ENCODE results near the gene IBA57. TPM values are rescaled to one million over a fixed set of nuclear protein-coding genes. Genes with fewer than 3 reads are reported as not detected.
"Not testable (repeated sequence)": the region's sequence is repeated elsewhere in the genome, so short reads cannot be mapped to it uniquely, and the experiment has no call there.

Gene IBA57
- total and polyA plus RNA-seq, 2 experiments from 2014 or later, result 4.7 to 5.0 TPM

- no peaks in the 10 kb centered on the region for H3K79me2 ChIP-seq
- H2AFZ ChIP-seq, result no peak overlapping the region
- H3K27me3 ChIP-seq, result no peaks in the 10 kb centered on the region
- H3K4me1 ChIP-seq (ENCODE audit: insufficient read depth), result peaks cover 4% of the 10 kb centered on the region
- H3K9me3 ChIP-seq (ENCODE audit: low read depth), result no peaks in the 10 kb centered on the region
- no peaks in the 10 kb centered on the region for H3K36me3 ChIP-seq (replicated peaks; ENCODE audit: insufficient read depth, low read depth)
- TF ChIP-seq EZH2 (IDR thresholded peaks at IDR 0.05; ENCODE audit: borderline replicate concordance) (no peak), EZH2phosphoT487 (IDR thresholded peaks at IDR 0.05; ENCODE audit: low read depth, severe bottlenecking, unreplicated experiment) (no peak), CTCF (IDR thresholded peaks at IDR 0.05; ENCODE audit: poor library complexity) (no peak)
- DNase-seq (ENCODE audit: low spot score), result no peak
- no peak overlapping the region for H3K4me2 ChIP-seq
- H3K27ac ChIP-seq, result no peak overlapping the region
- 41% methylated on average over 2 of the region's 2 CpGs for WGBS (ENCODE audit: low lambda C conversion rate, missing lambda C conversion rate)
- H3K4me3 ChIP-seq, result no peak overlapping the region
- no peaks in the 10 kb centered on the region for H3K9me2 ChIP-seq (replicated peaks; ENCODE audit: insufficient read depth)
- H4K20me1 ChIP-seq (ENCODE audit: insufficient read depth, poor library complexity, severe bottlenecking), result no peaks in the 10 kb centered on the region
These were observed 60.1 kb downstream of the IBA57 start for GRCh38 chr1:228225740-228226139.

- H3K9me3 ChIP-seq (ENCODE audit: low read depth), result no peaks in the 10 kb centered on the region
- 100% methylated on average over 7 of the region's 7 CpGs for WGBS (ENCODE audit: low lambda C conversion rate, missing lambda C conversion rate)
- H3K4me3 ChIP-seq, result no peak overlapping the region
- H3K4me1 ChIP-seq (ENCODE audit: insufficient read depth), result peaks cover 4% of the 10 kb centered on the region
- no peak overlapping the region for H2AFZ ChIP-seq
- H3K36me3 ChIP-seq (replicated peaks; ENCODE audit: insufficient read depth, low read depth), result no peaks in the 10 kb centered on the region
- H3K27me3 ChIP-seq, result no peaks in the 10 kb centered on the region
- H3K79me2 ChIP-seq, result no peaks in the 10 kb centered on the region
- no peaks in the 10 kb centered on the region for H4K20me1 ChIP-seq (ENCODE audit: insufficient read depth, poor library complexity, severe bottlenecking)
- TF ChIP-seq EZH2 (IDR thresholded peaks at IDR 0.05; ENCODE audit: borderline replicate concordance) (no peak), EZH2phosphoT487 (IDR thresholded peaks at IDR 0.05; ENCODE audit: low read depth, severe bottlenecking, unreplicated experiment) (no peak), CTCF (IDR thresholded peaks at IDR 0.05; ENCODE audit: poor library complexity) (no peak)
- DNase-seq (ENCODE audit: low spot score), result no peak
- no peak overlapping the region for H3K27ac ChIP-seq
- H3K9me2 ChIP-seq (replicated peaks; ENCODE audit: insufficient read depth), result no peaks in the 10 kb centered on the region
- no peak overlapping the region for H3K4me2 ChIP-seq
These were observed 60.7 kb downstream of the IBA57 start for GRCh38 chr1:228226141-228226874.

GRCh38 chr1:228226956-228227791, 61.6 kb downstream of the IBA57 start:
- Histone ChIP-seq H3K27me3 (no peaks in the 10 kb centered on the region), H3K9me2 (replicated peaks; ENCODE audit: insufficient read depth) (no peaks in the 10 kb centered on the region), H3K36me3 (replicated peaks; ENCODE audit: insufficient read depth, low read depth) (no peaks in the 10 kb centered on the region), H3K4me3 (no peak overlapping the region), H2AFZ (no peak overlapping the region), H3K79me2 (no peaks in the 10 kb centered on the region), H3K27ac (no peak overlapping the region), H3K4me2 (no peak overlapping the region), H4K20me1 (ENCODE audit: insufficient read depth, poor library complexity, severe bottlenecking) (no peaks in the 10 kb centered on the region), H3K9me3 (ENCODE audit: low read depth) (no peaks in the 10 kb centered on the region), H3K4me1 (ENCODE audit: insufficient read depth) (peaks cover 4% of the 10 kb centered on the region)
- WGBS (ENCODE audit: low lambda C conversion rate, missing lambda C conversion rate), result 66% methylated on average over 10 of the region's 10 CpGs
- no peak for DNase-seq (ENCODE audit: low spot score)
- TF ChIP-seq EZH2 (IDR thresholded peaks at IDR 0.05; ENCODE audit: borderline replicate concordance) (no peak), CTCF (IDR thresholded peaks at IDR 0.05; ENCODE audit: poor library complexity) (peak; percentile 13), EZH2phosphoT487 (IDR thresholded peaks at IDR 0.05; ENCODE audit: low read depth, severe bottlenecking, unreplicated experiment) (no peak)

- not testable (repeated sequence) for H2AFZ ChIP-seq; H3K4me2 ChIP-seq; H3K27me3 ChIP-seq; H3K79me2 ChIP-seq; H3K9me2 ChIP-seq (replicated peaks; ENCODE audit: insufficient read depth); H3K36me3 ChIP-seq (replicated peaks; ENCODE audit: insufficient read depth, low read depth); H3K9me3 ChIP-seq (ENCODE audit: low read depth); H4K20me1 ChIP-seq (ENCODE audit: insufficient read depth, poor library complexity, severe bottlenecking); H3K4me3 ChIP-seq; H3K4me1 ChIP-seq (ENCODE audit: insufficient read depth); DNase-seq (ENCODE audit: low spot score)
- H3K27ac ChIP-seq, result peak overlapping the region; percentile 6
- WGBS (ENCODE audit: low lambda C conversion rate, missing lambda C conversion rate), result 97% methylated on average over 5 of the region's 5 CpGs
These were observed 62.5 kb downstream of the IBA57 start for GRCh38 chr1:228228147-228228546.
